Hematopoietic multipotent progenitor cell treated with erythropoietin and hydrocortisone succinate and interleukin-3 and kit ligand, for 6 days (in vitro differentiated cells): ENCODE data around the gene ATP6V0A4.
"Not testable (repeated sequence)": the region's sequence is repeated elsewhere in the genome, so short reads cannot be mapped to it uniquely, and the experiment has no call there.

Experiments
- DNase-seq: peaks from one replicate; pipeline ENCODE4 v3.0.0-alpha.2; 2015

ATP6V0A4 gene

GRCh38 chr7:138749960-138750359 is 48.0 kb downstream of the ATP6V0A4 start:
- no peak for DNase-seq

- DNase-seq = no peak
These were observed 49.3 kb downstream of the ATP6V0A4 start for GRCh38 chr7:138748666-138749065.

GRCh38 chr7:138746073-138746472 is 51.9 kb downstream of the ATP6V0A4 start:
- DNase-seq = no peak

GRCh38 chr7:138745189-138745588 is 52.8 kb downstream of the ATP6V0A4 start:
- DNase-seq = no peak

GRCh38 chr7:138741453-138741735 is 56.6 kb downstream of the ATP6V0A4 start:
- no peak for DNase-seq

GRCh38 chr7:138739859-138740258 is 58.1 kb downstream of the ATP6V0A4 start:
- no peak for DNase-seq

- DNase-seq = peak; percentile 93
These were observed 59.3 kb downstream of the ATP6V0A4 start for GRCh38 chr7:138738551-138739335.

- no peak for DNase-seq
These were observed 59.9 kb downstream of the ATP6V0A4 start for GRCh38 chr7:138738114-138738513.

GRCh38 chr7:138735399-138735798 is 62.6 kb downstream of the ATP6V0A4 start:
- DNase-seq = no peak

- DNase-seq = not testable (repeated sequence)
These were observed 66.3 kb downstream of the ATP6V0A4 start for GRCh38 chr7:138731733-138732132.

GRCh38 chr7:138729444-138729843 is 68.6 kb downstream of the ATP6V0A4 start:
- DNase-seq = no peak

- no peak for DNase-seq
These were observed 70.5 kb downstream of the ATP6V0A4 start for GRCh38 chr7:138727336-138728099.

- peak; percentile 17 for DNase-seq
These were observed 71.7 kb downstream of the ATP6V0A4 start for GRCh38 chr7:138726288-138726687.

GRCh38 chr7:138720286-138720685 is 77.7 kb downstream of the ATP6V0A4 start:
- DNase-seq = no peak

- DNase-seq = no peak
These were observed 81.1 kb downstream of the ATP6V0A4 start for GRCh38 chr7:138716889-138717288.

- DNase-seq = no peak
These were observed 84.8 kb downstream of the ATP6V0A4 start for GRCh38 chr7:138713191-138713590.

- DNase-seq = peak; percentile 39
These were observed 85.3 kb downstream of the ATP6V0A4 start for GRCh38 chr7:138712652-138713051.

GRCh38 chr7:138710536-138711385 is 87.2 kb downstream of the ATP6V0A4 start:
- no peak for DNase-seq

- peak; percentile 41 for DNase-seq
These were observed 92.8 kb downstream of the ATP6V0A4 start for GRCh38 chr7:138705167-138705566.

- DNase-seq = no peak
These were observed 96.5 kb downstream of the ATP6V0A4 start for GRCh38 chr7:138701537-138701923.

GRCh38 chr7:138700857-138701536 is 97.0 kb downstream of the ATP6V0A4 start, which contains the start of gene SVOPL:
SVOPL (minus strand) TSS chr7:138701362; CDS start chr7:138679045, 22,317 bp downstream.
- DNase-seq = no peak

GRCh38 chr7:138699661-138700060 is 98.3 kb downstream of the ATP6V0A4 start:
- DNase-seq = no peak

- DNase-seq = no peak
These were observed 99.7 kb downstream of the ATP6V0A4 start for GRCh38 chr7:138698281-138698680.
